Measurements from ENCODE around the gene SNTN. TPM values are rescaled to one million over a fixed set of nuclear protein-coding genes. Genes with fewer than 3 reads are reported as not detected.

SNTN gene
- total RNA-seq = 1 to 10 TPM in 1 of 2 donors, not detected in 1; 9.6 TPM
- polyA plus RNA-seq (ENCODE audit: insufficient read length in 6 of 6) = 10 to 100 TPM in 4 of 6 donors, 1 to 10 TPM in 2; 1.7 to 17.8 (median 12.2) TPM
- long read RNA-seq, donor 1, transcript SNTN-201 (4 exons, 1,090 nt) = major isoform, 15 of 20 reads
- long read RNA-seq, donor 1, partial matches to known transcripts = 5 of 20 reads
- long read RNA-seq, donor 1, other reads (novel, unspliced or antisense) = 0 of 20 reads
- long read RNA-seq, donor 2, partial matches to known transcripts = 0 of 1 reads
- long read RNA-seq, donor 2, other reads (novel, unspliced or antisense) = 0 of 1 reads
- long read RNA-seq, donor 3 = 0 reads
- long read RNA-seq, donor 4 = 0 reads
- long read RNA-seq, donor 5, transcript SNTN-201 (4 exons, 1,090 nt) = major isoform, 19 of 19 reads
- long read RNA-seq, donor 5, partial matches to known transcripts = 0 of 19 reads
- long read RNA-seq, donor 5, other reads (novel, unspliced or antisense) = 0 of 19 reads
- long read RNA-seq, donor 6, partial matches to known transcripts = 0 of 3 reads
- long read RNA-seq, donor 6, other reads (novel, unspliced or antisense) = 0 of 3 reads
- long read RNA-seq, donor 7, partial matches to known transcripts = 0 of 4 reads
- long read RNA-seq, donor 7, other reads (novel, unspliced or antisense) = 0 of 4 reads
- long read RNA-seq, donor 8, transcript SNTN-201 (4 exons, 1,090 nt) = major isoform, 6 of 6 reads
- long read RNA-seq, donor 8, partial matches to known transcripts = 0 of 6 reads
- long read RNA-seq, donor 8, other reads (novel, unspliced or antisense) = 0 of 6 reads
- long read RNA-seq, donor 9 = 0 reads
- long read RNA-seq, donor 10, transcript SNTN-201 (4 exons, 1,090 nt) = major isoform, 8 of 10 reads
- long read RNA-seq, donor 10, partial matches to known transcripts = 0 of 10 reads
- long read RNA-seq, donor 10, other reads (novel, unspliced or antisense) = 2 of 10 reads
- long read RNA-seq, donor 11 = 0 reads
- long read RNA-seq, donor 12, transcript SNTN-201 (4 exons, 1,090 nt) = major isoform, 7 of 8 reads
- long read RNA-seq, donor 12, partial matches to known transcripts = 0 of 8 reads
- long read RNA-seq, donor 12, other reads (novel, unspliced or antisense) = 0 of 8 reads

DNA sequence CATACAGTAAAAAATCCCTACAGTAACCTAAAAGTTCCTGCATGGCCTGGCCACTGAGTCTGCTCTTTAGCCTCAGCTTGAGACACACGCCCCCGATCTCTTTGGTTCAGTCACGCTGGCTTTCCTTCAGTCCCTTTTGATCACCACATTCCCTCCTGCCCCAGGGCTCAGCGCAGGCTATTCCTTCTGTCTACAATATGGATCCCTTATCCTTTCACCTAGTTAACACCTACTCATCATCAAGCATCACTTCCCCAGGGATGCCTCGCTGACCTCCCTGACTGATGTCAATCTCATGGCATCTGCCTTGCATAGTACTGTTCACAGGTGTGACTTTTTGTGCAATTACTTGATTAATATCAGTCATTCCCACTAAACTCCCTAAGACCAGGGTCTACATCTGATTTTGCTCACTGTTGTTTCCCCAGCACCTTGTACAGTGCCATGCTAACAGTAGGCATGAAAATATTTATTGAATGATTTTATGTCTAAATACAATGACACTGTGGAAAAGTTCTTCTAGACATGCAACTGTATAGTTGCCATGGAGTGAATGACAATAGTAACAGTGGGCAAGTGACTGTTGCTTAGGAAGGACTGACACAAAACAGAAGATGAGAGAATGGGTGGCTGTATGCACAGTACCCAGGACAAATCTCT is at the start of gene SNTN:
SNTN (plus strand) TSS at position 610 of the 660 bp plus-strand sequence; CDS start at position 623, 13 bp downstream.
- ATAC-seq (no peak), DNase-seq (no peak)
- no peak within 1 kb of the TSS for H3K4me3 ChIP-seq
- intact Hi-C loops (cut with DNase I) = no loop called here
- TF ChIP-seq, protein P1, sequence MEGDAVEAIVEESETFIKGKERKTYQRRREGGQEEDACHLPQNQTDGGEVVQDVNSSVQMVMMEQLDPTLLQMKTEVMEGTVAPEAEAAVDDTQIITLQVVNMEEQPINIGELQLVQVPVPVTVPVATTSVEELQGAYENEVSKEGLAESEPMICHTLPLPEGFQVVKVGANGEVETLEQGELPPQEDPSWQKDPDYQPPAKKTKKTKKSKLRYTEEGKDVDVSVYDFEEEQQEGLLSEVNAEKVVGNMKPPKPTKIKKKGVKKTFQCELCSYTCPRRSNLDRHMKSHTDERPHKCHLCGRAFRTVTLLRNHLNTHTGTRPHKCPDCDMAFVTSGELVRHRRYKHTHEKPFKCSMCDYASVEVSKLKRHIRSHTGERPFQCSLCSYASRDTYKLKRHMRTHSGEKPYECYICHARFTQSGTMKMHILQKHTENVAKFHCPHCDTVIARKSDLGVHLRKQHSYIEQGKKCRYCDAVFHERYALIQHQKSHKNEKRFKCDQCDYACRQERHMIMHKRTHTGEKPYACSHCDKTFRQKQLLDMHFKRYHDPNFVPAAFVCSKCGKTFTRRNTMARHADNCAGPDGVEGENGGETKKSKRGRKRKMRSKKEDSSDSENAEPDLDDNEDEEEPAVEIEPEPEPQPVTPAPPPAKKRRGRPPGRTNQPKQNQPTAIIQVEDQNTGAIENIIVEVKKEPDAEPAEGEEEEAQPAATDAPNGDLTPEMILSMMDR (IDR thresholded peaks at IDR 0.05) = no peak
- no peaks in the 10 kb centered on the region for H3K27me3 ChIP-seq
- no peaks in the 10 kb centered on the region for H3K9me3 ChIP-seq
- H3K36me3 ChIP-seq = no peaks in the 10 kb centered on the region
- H3K4me1 ChIP-seq = no peaks in the 10 kb centered on the region
- no peak within 1 kb of the TSS for H3K27ac ChIP-seq

DNA sequence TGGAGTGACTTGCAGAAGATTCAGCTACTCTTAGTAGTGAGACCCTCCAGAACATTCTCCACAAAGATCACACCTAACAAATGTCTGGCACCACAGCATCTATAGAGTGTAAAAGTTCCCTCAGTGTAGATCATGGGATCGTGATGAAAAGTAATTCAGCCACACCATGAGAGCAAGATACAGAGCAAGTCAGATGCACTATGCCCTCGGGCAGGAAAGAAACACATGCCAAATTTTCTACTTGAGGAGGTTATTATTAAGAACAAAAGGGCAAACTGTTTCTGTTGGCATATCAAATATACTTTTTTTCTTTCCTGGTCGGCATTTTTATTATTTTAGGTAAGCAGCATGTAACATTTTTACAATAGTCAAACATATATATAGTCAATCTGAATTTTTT is 44.8 kb upstream of the SNTN start:
- Histone ChIP-seq H3K4me3 (no peak overlapping the region), H3K36me3 (no peaks in the 10 kb centered on the region), H3K27ac (no peak overlapping the region), H3K4me1 (no peaks in the 10 kb centered on the region), H3K9me3 (no peaks in the 10 kb centered on the region), H3K27me3 (no peaks in the 10 kb centered on the region)
- ATAC-seq = no peak
- TF ChIP-seq, protein P1 (IDR thresholded peaks at IDR 0.05) = no peak
- intact Hi-C loops (cut with DNase I) = no loop called here
- no peak for DNase-seq

DNA sequence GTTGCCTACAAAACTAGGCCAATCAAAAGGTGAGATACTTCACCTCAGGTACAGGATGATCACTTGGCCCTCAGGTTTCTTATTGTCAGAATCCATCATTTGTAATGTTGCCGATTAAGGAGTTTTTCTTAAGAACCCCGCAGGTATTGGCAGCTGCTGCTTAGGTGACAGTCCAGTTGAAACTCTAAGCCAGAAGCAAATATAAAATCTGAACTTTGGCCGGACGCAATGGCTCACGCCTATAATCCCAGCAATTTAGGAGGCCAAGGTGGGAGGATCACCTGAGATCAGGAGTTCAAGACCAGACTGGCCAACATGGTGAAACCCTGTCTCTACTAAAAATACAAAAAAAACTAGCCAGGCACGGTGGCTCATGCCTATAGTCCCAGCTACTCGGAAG is 43.1 kb upstream of the SNTN start:
- H3K9me3 ChIP-seq = no peaks in the 10 kb centered on the region
- no peaks in the 10 kb centered on the region for H3K4me1 ChIP-seq
- no peaks in the 10 kb centered on the region for H3K27me3 ChIP-seq
- H3K4me3 ChIP-seq = no peak overlapping the region
- intact Hi-C loops (cut with DNase I) = no loop called here
- no peaks in the 10 kb centered on the region for H3K36me3 ChIP-seq
- ATAC-seq = no peak
- TF ChIP-seq, protein P1 (IDR thresholded peaks at IDR 0.05) = no peak
- H3K27ac ChIP-seq = no peak overlapping the region
- DNase-seq = no peak

GRCh38 chr3:63609834-63610233 is 42.6 kb upstream of the SNTN start:
- Histone ChIP-seq H3K27me3 (no peaks in the 10 kb centered on the region), H3K36me3 (no peaks in the 10 kb centered on the region), H3K9me3 (no peaks in the 10 kb centered on the region), H3K4me3 (no peak overlapping the region), H3K27ac (no peak overlapping the region), H3K4me1 (no peaks in the 10 kb centered on the region)
- no peak for ATAC-seq
- intact Hi-C loops (cut with DNase I) = no loop called here
- no peak for DNase-seq
- TF ChIP-seq, protein P1 (IDR thresholded peaks at IDR 0.05) = no peak

Measured in left lung (tissue), 14 donors.